ENCODE results near the gene HSPA5.
"Not testable (repeated sequence)": the region's sequence is repeated elsewhere in the genome, so short reads cannot be mapped to it uniquely, and the experiment has no call there.

The HSPA5 gene

GRCh38 chr9:125239631-125240597 lies 1.2 kb downstream of the HSPA5 start:
- Histone ChIP-seq H3K27me3 (ENCODE audit: insufficient read depth, low read depth, severe bottlenecking) (no peaks in the 10 kb centered on the region), H3K9me3 (ENCODE audit: severe bottlenecking) (no peaks in the 10 kb centered on the region), H3K4me3 (ENCODE audit: low read depth, low read length) (peak overlapping the region; percentile 87), H3K36me3 (peaks cover 62% of the 10 kb centered on the region), H3K27ac (peak overlapping the region; percentile 91)
- DNase-seq, result no peak
- TF ChIP-seq CTCF (IDR thresholded peaks at IDR 0.05; ENCODE audit: low read depth, low read length), result no peak

DNA sequence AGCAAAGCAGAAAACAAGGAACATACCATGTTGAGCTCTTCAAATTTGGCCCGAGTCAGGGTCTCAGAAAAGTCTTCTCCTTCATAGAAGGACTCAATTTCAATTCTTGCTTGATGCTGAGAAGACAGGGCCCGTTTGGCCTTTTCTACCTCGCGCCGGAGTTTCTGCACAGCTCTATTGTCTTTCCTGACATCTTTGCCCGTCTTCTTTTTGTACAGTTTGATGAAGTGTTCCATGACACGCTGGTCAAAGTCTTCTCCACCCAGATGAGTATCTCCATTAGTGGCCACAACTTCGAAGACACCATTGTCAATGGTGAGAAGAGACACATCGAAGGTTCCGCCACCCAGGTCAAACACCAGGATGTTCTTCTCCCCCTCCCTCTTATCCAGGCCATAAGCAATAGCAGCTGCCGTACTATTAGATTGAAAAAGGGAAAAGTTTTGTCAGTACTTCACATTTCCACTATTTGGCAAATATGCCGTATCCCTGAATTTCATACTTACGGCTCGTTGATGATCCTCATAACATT lies 2.2 kb downstream of the HSPA5 start:
- DNase-seq, result no peak
- TF ChIP-seq CTCF (IDR thresholded peaks at IDR 0.05; ENCODE audit: low read depth, low read length), result no peak
- H3K36me3 ChIP-seq, result peaks cover 68% of the 10 kb centered on the region
- H3K4me3 ChIP-seq (ENCODE audit: low read depth, low read length), result no peak overlapping the region
- H3K9me3 ChIP-seq (ENCODE audit: severe bottlenecking), result no peaks in the 10 kb centered on the region
- H3K27ac ChIP-seq, result no peak overlapping the region
- no peaks in the 10 kb centered on the region for H3K27me3 ChIP-seq (ENCODE audit: insufficient read depth, low read depth, severe bottlenecking)

- Histone ChIP-seq H3K4me3 (ENCODE audit: low read depth, low read length) (no peak overlapping the region), H3K27ac (no peak overlapping the region), H3K36me3 (peaks cover 75% of the 10 kb centered on the region), H3K9me3 (ENCODE audit: severe bottlenecking) (no peaks in the 10 kb centered on the region), H3K27me3 (ENCODE audit: insufficient read depth, low read depth, severe bottlenecking) (no peaks in the 10 kb centered on the region)
- no peak for DNase-seq
- no peak for TF ChIP-seq CTCF (IDR thresholded peaks at IDR 0.05; ENCODE audit: low read depth, low read length)
Observed at GRCh38 chr9:125238127-125238914, 2.8 kb downstream of the HSPA5 start.

DNA sequence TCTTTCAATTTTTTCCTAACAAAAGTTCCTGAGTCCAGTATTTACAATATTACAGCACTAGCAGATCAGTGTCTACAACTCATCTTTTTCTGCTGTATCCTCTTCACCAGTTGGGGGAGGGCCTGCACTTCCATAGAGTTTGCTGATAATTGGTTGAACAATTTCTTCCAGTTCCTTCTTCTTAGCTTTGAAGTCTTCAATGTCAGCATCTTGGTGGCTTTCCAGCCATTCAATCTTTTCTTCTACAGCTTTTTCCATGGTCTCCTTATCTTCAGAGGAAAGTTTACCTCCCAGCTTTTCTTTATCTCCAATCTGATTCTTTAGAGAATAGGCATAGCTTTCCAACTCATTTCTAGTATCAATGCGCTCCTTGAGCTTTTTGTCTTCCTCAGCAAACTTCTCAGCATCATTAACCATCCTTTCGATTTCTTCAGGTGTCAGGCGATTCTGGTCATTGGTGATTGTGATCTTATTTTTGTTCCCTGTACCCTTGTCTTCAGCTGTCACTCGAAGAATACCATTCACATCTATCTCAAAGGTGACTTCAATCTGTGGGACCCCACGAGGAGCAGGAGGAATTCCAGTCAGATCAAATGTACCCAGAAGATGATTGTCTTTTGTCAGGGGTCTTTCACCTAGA lies 4.5 kb downstream of the HSPA5 start:
- not testable (repeated sequence) for H3K4me3 ChIP-seq (ENCODE audit: low read depth, low read length); DNase-seq; H3K27ac ChIP-seq; H3K9me3 ChIP-seq (ENCODE audit: severe bottlenecking); H3K27me3 ChIP-seq (ENCODE audit: insufficient read depth, low read depth, severe bottlenecking)
- peaks cover 83% of the 10 kb centered on the region for H3K36me3 ChIP-seq

DNA sequence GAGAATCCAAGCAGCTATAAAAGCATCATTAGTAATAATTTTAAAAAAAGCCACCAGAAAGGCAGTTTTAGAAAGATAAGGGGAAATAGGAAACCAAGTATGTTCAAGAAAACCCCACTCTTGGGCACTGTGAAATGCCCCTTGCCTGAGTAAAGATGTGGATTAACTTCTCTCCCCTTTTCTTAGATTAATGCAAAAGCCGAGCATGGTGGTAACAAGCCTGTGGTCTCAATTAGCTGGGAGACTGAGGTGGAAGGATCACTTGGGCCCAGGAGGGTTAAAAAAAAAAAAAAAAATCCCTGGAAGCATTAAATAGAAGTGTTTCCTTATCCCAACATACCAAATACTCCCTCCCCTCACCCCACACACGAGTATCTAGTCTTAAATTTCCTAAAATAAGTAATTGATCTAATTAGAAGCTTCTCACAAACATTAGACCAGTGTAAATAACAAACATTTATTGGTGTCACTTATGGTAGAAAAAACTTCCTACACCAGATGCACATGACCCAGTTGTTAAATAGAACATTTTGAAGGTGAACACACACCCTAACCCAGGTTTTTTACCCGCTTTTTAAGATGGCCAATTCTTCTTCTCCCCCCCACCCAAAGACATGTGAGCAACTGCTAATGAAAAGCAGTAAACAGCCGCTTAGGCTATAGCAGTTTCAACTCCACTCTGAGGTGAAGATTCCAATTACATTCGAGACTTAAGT lies 5.2 kb downstream of the HSPA5 start:
- TF ChIP-seq CTCF (IDR thresholded peaks at IDR 0.05; ENCODE audit: low read depth, low read length), result no peak
- Histone ChIP-seq H3K27me3 (ENCODE audit: insufficient read depth, low read depth, severe bottlenecking) (no peaks in the 10 kb centered on the region), H3K4me3 (ENCODE audit: low read depth, low read length) (no peak overlapping the region), H3K27ac (no peak overlapping the region), H3K9me3 (ENCODE audit: severe bottlenecking) (no peaks in the 10 kb centered on the region), H3K36me3 (peaks cover 87% of the 10 kb centered on the region)
- DNase-seq, result no peak

DNA sequence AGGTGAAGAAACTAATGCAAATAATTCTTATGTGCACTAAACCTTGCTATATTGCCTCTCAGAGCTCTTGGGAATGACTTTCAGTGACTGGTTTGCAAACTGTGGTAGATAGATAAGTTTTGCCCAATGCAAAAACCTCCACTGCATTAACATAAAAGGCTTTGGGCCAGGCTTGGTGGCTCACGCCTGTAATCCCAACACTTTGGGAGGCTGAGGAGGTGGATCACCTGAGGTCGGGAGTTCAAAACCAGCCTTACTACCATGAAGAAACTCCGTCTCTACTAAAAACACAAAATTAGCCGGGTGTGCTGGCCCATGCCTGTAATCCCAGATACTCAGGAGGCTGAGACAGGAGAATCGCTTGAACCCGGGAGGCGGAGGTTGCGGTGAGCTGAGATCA lies 7.0 kb downstream of the HSPA5 start:
- H3K27ac ChIP-seq; DNase-seq; H3K4me3 ChIP-seq (ENCODE audit: low read depth, low read length); H3K9me3 ChIP-seq (ENCODE audit: severe bottlenecking); H3K27me3 ChIP-seq (ENCODE audit: insufficient read depth, low read depth, severe bottlenecking): not testable (repeated sequence)
- peaks cover 81% of the 10 kb centered on the region for H3K36me3 ChIP-seq

Measured in WERI-Rb-1 (cell line).